ENCODE results near the gene TAAR2. TPM values are rescaled to one million over a fixed set of nuclear protein-coding genes. Genes with fewer than 3 reads are reported as not detected.

TAAR2 gene
- total and polyA plus RNA-seq, 2 donors (not counting 1 experiment from before 2014, with no cell fraction given) = not detected

DNA sequence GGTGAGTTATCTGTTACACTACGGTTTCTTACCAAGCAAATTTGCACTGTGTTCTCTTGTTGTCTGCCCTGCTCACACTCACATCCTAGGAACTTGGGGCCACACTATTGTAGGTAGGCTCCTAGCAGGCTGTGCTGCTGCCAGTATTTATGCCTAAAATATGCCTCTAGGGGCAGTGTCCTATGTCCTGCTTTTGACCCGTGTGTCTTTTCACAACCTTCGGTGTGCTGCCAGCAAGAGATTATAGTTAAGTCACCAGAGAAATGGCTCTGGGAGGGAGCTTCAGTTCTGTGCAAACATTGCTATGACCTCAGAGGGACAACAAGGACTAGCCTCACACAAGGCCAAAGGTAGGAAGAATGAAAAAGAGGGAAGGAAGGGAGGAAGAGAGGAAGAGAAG is 25.6 kb downstream of the TAAR2 start:
- no peak for TF ChIP-seq EZH2 (IDR thresholded peaks at IDR 0.05; ENCODE audit: borderline replicate concordance, insufficient read depth, low read depth, low read length, poor library complexity, severe bottlenecking)
- TF ChIP-seq, protein P1, sequence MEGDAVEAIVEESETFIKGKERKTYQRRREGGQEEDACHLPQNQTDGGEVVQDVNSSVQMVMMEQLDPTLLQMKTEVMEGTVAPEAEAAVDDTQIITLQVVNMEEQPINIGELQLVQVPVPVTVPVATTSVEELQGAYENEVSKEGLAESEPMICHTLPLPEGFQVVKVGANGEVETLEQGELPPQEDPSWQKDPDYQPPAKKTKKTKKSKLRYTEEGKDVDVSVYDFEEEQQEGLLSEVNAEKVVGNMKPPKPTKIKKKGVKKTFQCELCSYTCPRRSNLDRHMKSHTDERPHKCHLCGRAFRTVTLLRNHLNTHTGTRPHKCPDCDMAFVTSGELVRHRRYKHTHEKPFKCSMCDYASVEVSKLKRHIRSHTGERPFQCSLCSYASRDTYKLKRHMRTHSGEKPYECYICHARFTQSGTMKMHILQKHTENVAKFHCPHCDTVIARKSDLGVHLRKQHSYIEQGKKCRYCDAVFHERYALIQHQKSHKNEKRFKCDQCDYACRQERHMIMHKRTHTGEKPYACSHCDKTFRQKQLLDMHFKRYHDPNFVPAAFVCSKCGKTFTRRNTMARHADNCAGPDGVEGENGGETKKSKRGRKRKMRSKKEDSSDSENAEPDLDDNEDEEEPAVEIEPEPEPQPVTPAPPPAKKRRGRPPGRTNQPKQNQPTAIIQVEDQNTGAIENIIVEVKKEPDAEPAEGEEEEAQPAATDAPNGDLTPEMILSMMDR (IDR thresholded peaks at IDR 0.05) = peak; percentile 26
- intact Hi-C loops (cut with micrococcal nuclease) = no loop called here
- 68% methylated on average over 3 of the region's 3 CpGs for whole genome bisulfite sequencing (ENCODE audit: insufficient coverage)
- no peaks in the 10 kb centered on the region for H3K4me1 Mint-ChIP-seq
- CTCF ChIA-PET = interaction anchor here (0.8 to 1.2 kb wide), 3 partner anchors 11 to 216 kb away, joined by 3 to 4 read pairs (median 3); partner anchors contain the start of gene RPS12
- no peak overlapping the region for H2AFZ ChIP-seq (ENCODE audit: insufficient read depth, low read depth, low read length, poor library complexity, severe bottlenecking)
- H3K4me3 Mint-ChIP-seq = no peak overlapping the region
- DNase-seq = peak; percentile 9
- H3K27me3 Mint-ChIP-seq = peaks cover 14% of the 10 kb centered on the region
- no peak overlapping the region for H3K27ac ChIP-seq (ENCODE audit: low read length in 2 of 2)
- H3K27ac Mint-ChIP-seq = no peak overlapping the region
- no peaks in the 10 kb centered on the region for H3K36me3 ChIP-seq (replicated peaks in 1 of 2; ENCODE audit: control extremely low read depth in 1 of 2, control insufficient read depth in 1 of 2, extremely low read depth in 1 of 2, insufficient read depth in 2 of 2, low read length in 1 of 2)
- H3K9me3 Mint-ChIP-seq (ENCODE audit: insufficient read depth) = no peaks in the 10 kb centered on the region
- no peaks in the 10 kb centered on the region for H3K4me1 ChIP-seq (ENCODE audit: control insufficient read depth in 2 of 2, insufficient read depth in 2 of 2, low read length in 2 of 2)
- H3K4me3 ChIP-seq (ENCODE audit: control extremely low read depth in 1 of 5, extremely low read depth in 1 of 5, insufficient read depth in 1 of 5, low read depth in 2 of 5, low read length in 4 of 5) = no peak overlapping the region
- no peak overlapping the region for H3K9ac ChIP-seq (ENCODE audit: low read length)
- no peaks in the 10 kb centered on the region for H4K20me1 ChIP-seq (ENCODE audit: control insufficient read depth, insufficient read depth, low read length, poor library complexity, severe bottlenecking)
- POLR2A ChIA-PET = no interaction called here
- no peak overlapping the region for H3K4me2 ChIP-seq (replicated peaks; ENCODE audit: low read depth, low read length, poor library complexity, severe bottlenecking)
- peak; percentile 24 for ATAC-seq (ENCODE audit: low read depth)
- H3K9me3 ChIP-seq (ENCODE audit: control extremely low read depth in 1 of 3, control insufficient read depth in 2 of 3, insufficient read depth in 1 of 3, low read length in 2 of 3) = no peaks in the 10 kb centered on the region
- no peaks in the 10 kb centered on the region for H3K79me2 ChIP-seq (ENCODE audit: control insufficient read depth, insufficient read depth, low read length)
- peaks cover 0 to 5% (median 1%) of the 10 kb centered on the region in 4 experiments for H3K27me3 ChIP-seq (replicated peaks in 1 of 4; ENCODE audit: control extremely low read depth in 1 of 4, control insufficient read depth in 3 of 4, insufficient read depth in 4 of 4, low read length in 3 of 4)

DNA sequence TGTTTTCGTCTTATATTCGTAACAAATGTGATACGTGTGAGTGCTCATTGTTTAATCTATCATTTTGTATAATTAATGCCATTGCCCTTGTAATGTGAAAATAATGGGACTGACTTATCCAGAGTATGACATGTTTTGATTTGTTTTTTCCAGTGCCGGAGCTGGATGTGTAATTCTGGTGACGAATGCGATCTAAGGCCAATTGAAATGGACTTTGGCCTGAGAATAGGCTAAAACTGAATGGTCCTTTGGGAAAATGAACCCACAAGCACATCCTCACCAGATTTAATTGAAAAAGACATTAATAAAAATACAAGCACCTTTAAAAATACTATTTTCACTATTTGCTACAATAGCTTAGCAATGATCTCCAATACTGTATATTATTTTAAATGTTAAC is 27.9 kb downstream of the TAAR2 start:
- Histone ChIP-seq H3K9ac (ENCODE audit: low read length) (no peak overlapping the region), H3K36me3 (replicated peaks in 1 of 2; ENCODE audit: control extremely low read depth in 1 of 2, control insufficient read depth in 1 of 2, extremely low read depth in 1 of 2, insufficient read depth in 2 of 2, low read length in 1 of 2) (no peaks in the 10 kb centered on the region), H3K4me3 (ENCODE audit: control extremely low read depth in 1 of 5, extremely low read depth in 1 of 5, insufficient read depth in 1 of 5, low read depth in 2 of 5, low read length in 4 of 5) (no peak overlapping the region), H4K20me1 (ENCODE audit: control insufficient read depth, insufficient read depth, low read length, poor library complexity, severe bottlenecking) (no peaks in the 10 kb centered on the region), H3K27ac (ENCODE audit: low read length in 2 of 2) (no peak overlapping the region), H3K4me1 (ENCODE audit: control insufficient read depth in 2 of 2, insufficient read depth in 2 of 2, low read length in 2 of 2) (no peaks in the 10 kb centered on the region), H3K9me3 (ENCODE audit: control extremely low read depth in 1 of 3, control insufficient read depth in 2 of 3, insufficient read depth in 1 of 3, low read length in 2 of 3) (no peaks in the 10 kb centered on the region), H3K27me3 (replicated peaks in 1 of 4; ENCODE audit: control extremely low read depth in 1 of 4, control insufficient read depth in 3 of 4, insufficient read depth in 4 of 4, low read length in 3 of 4) (peaks cover 0 to 5% (median 1%) of the 10 kb centered on the region in 4 experiments), H3K4me2 (replicated peaks; ENCODE audit: low read depth, low read length, poor library complexity, severe bottlenecking) (no peak overlapping the region), H2AFZ (ENCODE audit: insufficient read depth, low read depth, low read length, poor library complexity, severe bottlenecking) (no peak overlapping the region), H3K79me2 (ENCODE audit: control insufficient read depth, insufficient read depth, low read length) (no peaks in the 10 kb centered on the region)
- no peak overlapping the region for H3K4me3 Mint-ChIP-seq
- ATAC-seq (ENCODE audit: low read depth) (no peak), DNase-seq (no peak)
- CTCF ChIA-PET = interaction anchor here (1.1 kb wide), 1 partner anchor 54 kb away, joined by 3 read pairs; no protein-coding TSS in a partner anchor
- WGBS (ENCODE audit: insufficient coverage) = 80% methylated on average over 1 of the region's 6 CpGs
- H3K27ac Mint-ChIP-seq = no peak overlapping the region
- peaks cover 17% of the 10 kb centered on the region for H3K27me3 Mint-ChIP-seq
- H3K9me3 Mint-ChIP-seq (ENCODE audit: insufficient read depth) = no peaks in the 10 kb centered on the region
- POLR2A ChIA-PET = no interaction called here
- TF ChIP-seq, protein P1 (IDR thresholded peaks at IDR 0.05) = no peak
- TF ChIP-seq EZH2 (IDR thresholded peaks at IDR 0.05; ENCODE audit: borderline replicate concordance, insufficient read depth, low read depth, low read length, poor library complexity, severe bottlenecking) = no peak
- intact Hi-C loops (cut with micrococcal nuclease) = no loop called here
- peaks cover 2% of the 10 kb centered on the region for H3K4me1 Mint-ChIP-seq

Data from B cell (primary cell).